ENCODE data around the gene RAD50. TPM values are rescaled to one million over a fixed set of nuclear protein-coding genes. Genes with fewer than 3 reads are reported as not detected.

RAD50 gene
- polyA plus RNA-seq, 1 of the 3 experiments (the other 2 are of a cell fraction) = 20.0 TPM

GRCh38 chr5:132628814-132629213 is 72.0 kb downstream of the RAD50 start:
- H3K27ac ChIP-seq (ENCODE audit: low read depth in 2 of 2, low read length in 1 of 2) = no peak overlapping the region
- H3F3A ChIP-seq (replicated peaks; ENCODE audit: insufficient read depth) = no peaks in the 10 kb centered on the region
- no peaks in the 10 kb centered on the region for H3K9me3 ChIP-seq
- no peaks in the 10 kb centered on the region for H3K79me2 ChIP-seq (ENCODE audit: insufficient read depth)
- CTCF ChIA-PET = interaction anchor here (1.6 to 1.7 kb wide), 2 partner anchors 103 to 191 kb away, joined by 4 to 5 read pairs; no protein-coding TSS in a partner anchor
- no peaks in the 10 kb centered on the region for H4K20me1 ChIP-seq (ENCODE audit: insufficient read depth)
- no peak overlapping the region for H2AFZ ChIP-seq (ENCODE audit: low read depth)
- H3K9me2 ChIP-seq = no peaks in the 10 kb centered on the region
- TF ChIP-seq FOSL2 (IDR thresholded peaks at IDR 0.05; ENCODE audit: borderline replicate concordance, low read depth) = no peak
- H3K4me2 ChIP-seq = no peak overlapping the region
- H3K4me3 ChIP-seq (ENCODE audit: low read depth in 2 of 2, low read length in 1 of 2) = no peak overlapping the region
- no peak overlapping the region for H3K9ac ChIP-seq
- no peaks in the 10 kb centered on the region for H3K4me1 ChIP-seq (ENCODE audit: control insufficient read depth in 1 of 2, insufficient read depth in 2 of 2, low read depth in 1 of 2, low read length in 1 of 2)
- WGBS (ENCODE audit: low lambda C conversion rate) = 96% methylated on average over 2 of the region's 2 CpGs
- POLR2A ChIA-PET = no interaction called here
- DNase-seq = no peak
- peaks cover 16 to 32% of the 10 kb centered on the region in 2 experiments for H3K36me3 ChIP-seq (replicated peaks in 1 of 2; ENCODE audit: control insufficient read depth in 1 of 2, insufficient read depth in 2 of 2, low read length in 1 of 2)
- no peaks in the 10 kb centered on the region for H3K27me3 ChIP-seq (ENCODE audit: insufficient read depth)

GRCh38 chr5:132629230-132629944 is 72.6 kb downstream of the RAD50 start:
- Histone ChIP-seq H3K79me2 (ENCODE audit: insufficient read depth) (no peaks in the 10 kb centered on the region), H3K4me3 (ENCODE audit: low read depth in 2 of 2, low read length in 1 of 2) (no peak overlapping the region), H3F3A (replicated peaks; ENCODE audit: insufficient read depth) (no peaks in the 10 kb centered on the region), H3K27ac (ENCODE audit: low read depth in 2 of 2, low read length in 1 of 2) (no peak overlapping the region), H3K4me1 (ENCODE audit: control insufficient read depth in 1 of 2, insufficient read depth in 2 of 2, low read depth in 1 of 2, low read length in 1 of 2) (no peaks in the 10 kb centered on the region), H3K9ac (no peak overlapping the region), H3K4me2 (no peak overlapping the region), H3K9me3 (no peaks in the 10 kb centered on the region), H4K20me1 (ENCODE audit: insufficient read depth) (no peaks in the 10 kb centered on the region), H3K27me3 (ENCODE audit: insufficient read depth) (no peaks in the 10 kb centered on the region), H3K9me2 (no peaks in the 10 kb centered on the region), H3K36me3 (replicated peaks in 1 of 2; ENCODE audit: control insufficient read depth in 1 of 2, insufficient read depth in 2 of 2, low read length in 1 of 2) (peaks cover 21 to 38% of the 10 kb centered on the region in 2 experiments), H2AFZ (ENCODE audit: low read depth) (no peak overlapping the region)
- WGBS (ENCODE audit: low lambda C conversion rate) = 98% methylated on average over 5 of the region's 5 CpGs
- POLR2A ChIA-PET = no interaction called here
- CTCF ChIA-PET = interaction anchor here (1.6 to 1.7 kb wide), 3 partner anchors 9 to 191 kb away, joined by 4 to 5 read pairs (median 4); no protein-coding TSS in a partner anchor
- DNase-seq = no peak
- TF ChIP-seq POLR2AphosphoS5 (IDR thresholded peaks at IDR 0.05; ENCODE audit: low read depth, low read length) = no peak
- TF ChIP-seq EZH2phosphoT487 (IDR thresholded peaks at IDR 0.05; ENCODE audit: borderline replicate concordance, low read depth) = no peak
- no peak for TF ChIP-seq RAD21 (IDR thresholded peaks at IDR 0.05; ENCODE audit: low read length)
- TF ChIP-seq TEAD4 (IDR thresholded peaks at IDR 0.05; ENCODE audit: borderline replicate concordance, insufficient read depth) = no peak
- TF ChIP-seq NFIC (IDR thresholded peaks at IDR 0.05; ENCODE audit: borderline replicate concordance) = no peak
- no peak for TF ChIP-seq USF2 (IDR thresholded peaks at IDR 0.05; ENCODE audit: borderline replicate concordance, low read depth, low read length)
- no peak for TF ChIP-seq RFX5 (IDR thresholded peaks at IDR 0.05; ENCODE audit: low read length)
- no peak for TF ChIP-seq IRF3 (IDR thresholded peaks at IDR 0.05; ENCODE audit: low read depth, low read length)
- no peak for TF ChIP-seq MXI1 (IDR thresholded peaks at IDR 0.05; ENCODE audit: low read depth, low read length)
- no peak for TF ChIP-seq REST (IDR thresholded peaks at IDR 0.05; ENCODE audit: low read depth, low read length)
- no peak for TF ChIP-seq MAX (IDR thresholded peaks at IDR 0.05; ENCODE audit: low read depth)
- no peak for TF ChIP-seq CHD2 (IDR thresholded peaks at IDR 0.05; ENCODE audit: low read length, partially characterized antibody)
- TF ChIP-seq PBX3 (IDR thresholded peaks at IDR 0.05) = no peak
- no peak for TF ChIP-seq YY1 (IDR thresholded peaks at IDR 0.05; ENCODE audit: low read depth)
- TF ChIP-seq TCF12 (IDR thresholded peaks at IDR 0.05) = no peak
- no peak for TF ChIP-seq JUND (IDR thresholded peaks at IDR 0.05)
- TF ChIP-seq FOSL2 (IDR thresholded peaks at IDR 0.05; ENCODE audit: borderline replicate concordance, low read depth) = no peak
- no peak for TF ChIP-seq TAF1 (IDR thresholded peaks at IDR 0.05; ENCODE audit: borderline replicate concordance, low read depth, low read length)
